ENCODE results near the gene TMEM161B. TPM values are rescaled to one million over a fixed set of nuclear protein-coding genes. Genes with fewer than 3 reads are reported as not detected.

The TMEM161B gene
- 7.5 and 9.5 TPM in 2 replicates for total RNA-seq

DNA sequence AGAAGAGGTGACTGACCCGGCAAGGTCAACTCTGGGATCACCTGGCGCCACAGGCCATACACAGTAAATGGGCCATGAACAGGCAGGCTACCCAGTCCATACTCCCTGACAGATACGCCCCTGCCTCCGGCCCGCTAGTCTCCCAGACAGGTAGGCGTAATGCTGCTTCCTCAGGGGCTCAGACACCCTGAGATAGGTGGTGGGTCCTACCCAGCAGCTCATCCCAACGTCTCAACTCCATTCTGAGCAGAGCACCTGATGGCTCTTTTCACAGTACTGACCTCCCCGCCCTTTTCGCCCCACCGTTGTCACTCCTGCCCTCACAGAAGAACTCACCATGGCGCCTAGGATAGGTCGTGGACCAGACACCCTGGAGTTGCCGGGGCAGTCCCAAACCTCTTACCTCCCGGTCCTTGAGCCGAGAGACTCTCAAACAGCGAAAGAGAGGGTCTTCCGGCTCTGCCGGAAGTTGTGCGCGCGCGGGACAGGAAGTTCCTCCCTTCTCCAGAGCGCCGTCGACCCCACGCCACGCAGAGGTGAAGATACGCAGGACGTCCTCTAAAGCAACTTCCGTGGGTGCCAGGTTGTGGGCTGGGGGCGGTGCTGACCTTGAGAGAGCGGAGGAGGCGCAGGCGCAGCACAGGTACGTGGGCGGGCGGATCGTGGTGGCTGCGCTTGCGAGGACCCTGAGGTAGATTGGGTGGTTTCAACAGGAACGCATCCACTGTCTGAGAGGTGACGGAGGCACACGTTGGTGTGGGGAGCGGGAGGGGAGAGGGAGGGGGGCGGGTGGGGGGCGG is at the start of gene TMEM161B:
Gene TMEM161B, minus strand, starts transcription at position 461 of the 800 bp plus-strand sequence. Its CDS starts 122 bp downstream, at position 339.
- TF ChIP-seq, protein P1, sequence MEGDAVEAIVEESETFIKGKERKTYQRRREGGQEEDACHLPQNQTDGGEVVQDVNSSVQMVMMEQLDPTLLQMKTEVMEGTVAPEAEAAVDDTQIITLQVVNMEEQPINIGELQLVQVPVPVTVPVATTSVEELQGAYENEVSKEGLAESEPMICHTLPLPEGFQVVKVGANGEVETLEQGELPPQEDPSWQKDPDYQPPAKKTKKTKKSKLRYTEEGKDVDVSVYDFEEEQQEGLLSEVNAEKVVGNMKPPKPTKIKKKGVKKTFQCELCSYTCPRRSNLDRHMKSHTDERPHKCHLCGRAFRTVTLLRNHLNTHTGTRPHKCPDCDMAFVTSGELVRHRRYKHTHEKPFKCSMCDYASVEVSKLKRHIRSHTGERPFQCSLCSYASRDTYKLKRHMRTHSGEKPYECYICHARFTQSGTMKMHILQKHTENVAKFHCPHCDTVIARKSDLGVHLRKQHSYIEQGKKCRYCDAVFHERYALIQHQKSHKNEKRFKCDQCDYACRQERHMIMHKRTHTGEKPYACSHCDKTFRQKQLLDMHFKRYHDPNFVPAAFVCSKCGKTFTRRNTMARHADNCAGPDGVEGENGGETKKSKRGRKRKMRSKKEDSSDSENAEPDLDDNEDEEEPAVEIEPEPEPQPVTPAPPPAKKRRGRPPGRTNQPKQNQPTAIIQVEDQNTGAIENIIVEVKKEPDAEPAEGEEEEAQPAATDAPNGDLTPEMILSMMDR (conservative IDR thresholded peaks at IDR 0.05; ENCODE audit: low read depth, low read length): no peak
- peak within 1 kb of the TSS; percentile 94 for H3K4me3 ChIP-seq (ENCODE audit: low read depth, low read length)
- DNase-seq (ENCODE audit: low read depth): peak; percentile 30

DNA sequence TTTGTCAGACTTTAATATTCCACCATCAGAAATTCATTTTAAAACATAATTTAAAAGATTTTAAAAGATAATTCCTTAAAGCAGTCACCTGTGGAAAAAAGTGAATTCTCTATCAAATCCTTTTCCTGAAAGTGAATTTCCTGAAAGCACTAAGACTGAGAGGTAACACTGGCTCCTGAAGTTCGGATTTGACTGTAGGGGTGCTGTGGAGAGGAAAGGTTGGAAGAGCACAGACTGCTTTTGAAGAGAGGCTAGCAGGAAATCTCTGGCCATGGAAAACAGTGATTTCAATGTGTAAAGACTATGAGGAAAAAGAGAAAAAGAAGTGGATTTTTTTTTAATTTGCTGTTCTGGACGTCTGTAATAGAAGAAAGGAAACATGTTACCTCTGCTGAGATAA is 35.7 kb upstream of the TMEM161B start:
- no peak for DNase-seq (ENCODE audit: low read depth)
- TF ChIP-seq, protein P1 (conservative IDR thresholded peaks at IDR 0.05; ENCODE audit: low read depth, low read length): no peak
- no peak overlapping the region for H3K4me3 ChIP-seq (ENCODE audit: low read depth, low read length)

DNA sequence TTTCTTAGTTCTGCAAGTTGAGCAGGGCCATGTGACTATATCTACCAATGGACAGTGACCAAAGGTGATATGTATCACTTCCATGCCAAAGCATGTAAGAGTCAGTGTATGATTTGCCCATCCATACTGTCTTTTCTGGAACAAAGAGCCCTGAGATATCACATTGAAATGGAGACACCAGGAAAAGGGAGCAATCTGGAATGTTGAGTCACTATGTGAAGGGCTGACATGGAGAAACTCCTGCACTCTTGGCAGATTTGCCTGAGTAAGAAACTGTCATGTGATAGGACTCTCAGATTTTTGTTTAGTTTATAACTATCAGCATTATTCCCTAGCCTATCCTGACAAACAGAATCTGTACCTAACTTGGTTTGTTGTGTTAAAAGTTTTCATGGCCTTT is 29.8 kb upstream of the TMEM161B start:
- TF ChIP-seq, protein P1 (conservative IDR thresholded peaks at IDR 0.05; ENCODE audit: low read depth, low read length): no peak
- no peak for DNase-seq (ENCODE audit: low read depth)
- H3K4me3 ChIP-seq (ENCODE audit: low read depth, low read length): no peak overlapping the region

DNA sequence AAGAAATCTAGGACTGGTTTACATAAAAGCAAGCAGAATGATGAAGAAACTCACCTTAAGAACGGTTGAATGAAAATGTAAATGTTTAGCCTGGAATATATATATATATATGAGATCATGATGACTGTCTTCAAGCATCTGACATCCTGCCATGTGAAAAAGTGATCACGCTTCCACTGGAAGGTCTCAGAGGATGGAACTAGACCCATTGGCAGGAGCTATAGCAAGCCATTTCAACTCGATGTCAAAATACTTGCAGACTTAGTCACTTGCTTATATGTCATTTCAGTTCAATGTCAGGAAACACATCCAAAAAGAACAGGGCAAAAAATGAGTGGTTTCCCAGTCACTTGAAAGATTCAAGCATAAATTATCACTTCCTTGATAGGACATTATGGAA is 22.2 kb upstream of the TMEM161B start:
- no peak for DNase-seq (ENCODE audit: low read depth)
- H3K4me3 ChIP-seq (ENCODE audit: low read depth, low read length): no peak overlapping the region
- TF ChIP-seq, protein P1 (conservative IDR thresholded peaks at IDR 0.05; ENCODE audit: low read depth, low read length): no peak

DNA sequence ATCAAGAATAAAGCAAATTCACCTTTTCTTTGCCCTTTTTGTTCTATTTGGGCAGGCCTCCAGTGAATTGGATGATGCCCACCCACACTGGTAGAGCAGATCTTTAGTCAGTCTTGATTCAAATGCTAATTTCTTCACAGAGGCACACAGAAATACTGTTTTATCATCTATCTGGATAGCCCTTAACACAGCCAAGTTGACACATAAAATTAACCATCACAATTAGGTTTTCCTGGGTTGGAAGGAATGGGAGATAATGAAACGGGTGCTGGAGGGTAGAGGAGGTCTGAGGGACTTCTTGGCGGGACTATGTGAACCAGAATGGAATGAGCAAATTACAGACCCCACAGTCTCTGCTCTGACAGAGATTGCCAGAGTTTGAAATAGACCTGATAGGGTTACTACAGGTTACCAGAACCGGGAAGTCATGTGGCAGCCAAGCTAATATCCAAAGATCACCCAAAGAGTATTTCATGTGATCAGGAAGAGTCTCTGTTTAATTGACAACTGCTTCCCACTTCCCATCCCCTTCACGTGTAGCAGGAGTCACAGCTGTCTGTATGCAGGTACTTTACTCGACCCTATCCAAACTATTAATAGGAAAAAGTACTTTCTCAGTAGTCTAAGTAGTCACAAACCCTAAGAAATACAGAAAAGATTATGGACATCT is 20.0 kb upstream of the TMEM161B start:
- no peak for DNase-seq (ENCODE audit: low read depth)
- TF ChIP-seq, protein P1 (conservative IDR thresholded peaks at IDR 0.05; ENCODE audit: low read depth, low read length): no peak

DNA sequence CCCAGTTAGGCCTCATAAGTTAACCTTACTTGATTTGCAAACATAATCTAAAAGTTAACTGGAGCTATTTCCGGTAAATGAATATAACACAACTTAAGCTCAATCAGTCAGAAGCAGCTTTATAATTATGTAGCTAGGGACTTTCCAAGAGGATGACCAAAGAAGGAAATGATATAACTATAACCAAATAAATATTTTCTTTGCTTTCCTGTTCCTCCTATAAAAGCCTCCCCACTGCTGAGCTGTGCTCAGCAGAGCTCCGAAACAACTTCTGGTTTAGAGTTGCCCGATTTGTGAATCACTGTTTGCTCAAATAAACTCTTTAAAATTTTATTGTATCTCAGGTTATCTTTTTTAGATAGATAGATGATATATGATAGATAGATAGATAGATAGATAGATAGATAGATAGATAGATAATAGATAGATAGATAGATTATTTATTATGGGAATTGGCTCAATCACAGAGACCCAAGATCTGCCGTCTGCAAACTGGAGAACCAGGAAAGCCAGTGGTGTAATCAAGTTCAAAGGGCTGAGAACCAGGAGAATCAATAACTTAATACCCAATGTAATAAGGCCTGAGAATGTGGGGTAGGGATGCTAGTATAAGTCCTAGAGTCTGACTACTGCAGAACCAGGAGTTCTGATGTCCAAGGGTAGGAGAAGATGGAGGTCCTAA is 19.3 kb upstream of the TMEM161B start:
- TF ChIP-seq, protein P1 (conservative IDR thresholded peaks at IDR 0.05; ENCODE audit: low read depth, low read length): no peak
- H3K4me3 ChIP-seq (ENCODE audit: low read depth, low read length): no peak overlapping the region
- no peak for DNase-seq (ENCODE audit: low read depth)

More for the DNA sequence above, 20.0 kb upstream of the TMEM161B start:
- no peak overlapping the region for H3K4me3 ChIP-seq (ENCODE audit: low read depth, low read length)
